Muscle of arm (tissue), 12 donors: Measurements from ENCODE around the gene MINAR1. TPM values are rescaled to one million over a fixed set of nuclear protein-coding genes. Genes with fewer than 3 reads are reported as not detected.

ENCODE experiments used
- DNase-seq: peaks from one replicate; pipeline ENCODE4 v3.0.0-alpha.2; 2013
- polyA plus RNA-seq, 12 donors: library from polyadenylated mRNA; unstranded; fragments of 120-200 nt; gene quantifications; one replicate each; pipeline ENCODE4 v1.2.1, GENCODE V29; 2013; ENCODE audit not compliant: insufficient read length in 12 of 12

MINAR1 gene
- polyA plus RNA-seq, 12 donors, result 1.2 to 2.3 (median 1.7) TPM; not detected in 1

DNA sequence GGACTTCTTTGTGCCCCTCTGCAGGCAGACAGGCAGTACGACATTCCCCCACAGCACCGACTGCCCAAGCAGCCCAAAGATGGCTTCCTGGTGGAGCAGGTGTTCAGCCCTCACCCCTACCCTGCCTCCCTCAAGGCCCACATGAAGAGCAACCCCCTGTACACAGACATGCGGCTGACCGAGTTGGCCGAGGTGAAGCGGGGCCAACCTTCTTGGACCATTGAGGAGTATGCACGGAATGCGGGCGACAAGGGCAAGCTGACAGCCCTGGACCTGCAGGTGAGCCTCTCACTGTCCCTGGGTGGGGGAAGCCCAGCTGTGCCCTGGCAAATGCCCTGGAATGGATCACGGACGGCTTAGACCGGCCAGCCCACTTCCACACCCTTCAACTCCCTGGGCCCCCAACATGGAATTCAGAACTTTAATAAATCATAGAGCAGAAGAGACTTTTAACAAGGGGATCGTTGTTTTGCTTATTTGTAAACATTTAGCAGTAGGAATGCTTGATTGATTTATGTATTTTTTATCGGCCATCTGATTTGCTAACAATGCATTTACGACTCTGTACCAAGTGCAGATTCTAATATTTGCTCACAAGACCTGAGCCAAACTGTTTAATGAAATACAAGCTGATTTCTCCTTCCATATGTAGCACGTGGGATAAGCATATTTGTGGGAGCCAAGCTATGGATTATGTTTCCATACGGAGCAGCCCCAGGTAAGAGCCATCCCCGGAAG is 31.1 kb downstream of the MINAR1 start:
- no peak for DNase-seq

GRCh38 chr15:79463781-79464270 is 31.7 kb downstream of the MINAR1 start:
- no peak for DNase-seq

GRCh38 chr15:79466488-79466887 is 34.4 kb downstream of the MINAR1 start:
- no peak for DNase-seq

DNA sequence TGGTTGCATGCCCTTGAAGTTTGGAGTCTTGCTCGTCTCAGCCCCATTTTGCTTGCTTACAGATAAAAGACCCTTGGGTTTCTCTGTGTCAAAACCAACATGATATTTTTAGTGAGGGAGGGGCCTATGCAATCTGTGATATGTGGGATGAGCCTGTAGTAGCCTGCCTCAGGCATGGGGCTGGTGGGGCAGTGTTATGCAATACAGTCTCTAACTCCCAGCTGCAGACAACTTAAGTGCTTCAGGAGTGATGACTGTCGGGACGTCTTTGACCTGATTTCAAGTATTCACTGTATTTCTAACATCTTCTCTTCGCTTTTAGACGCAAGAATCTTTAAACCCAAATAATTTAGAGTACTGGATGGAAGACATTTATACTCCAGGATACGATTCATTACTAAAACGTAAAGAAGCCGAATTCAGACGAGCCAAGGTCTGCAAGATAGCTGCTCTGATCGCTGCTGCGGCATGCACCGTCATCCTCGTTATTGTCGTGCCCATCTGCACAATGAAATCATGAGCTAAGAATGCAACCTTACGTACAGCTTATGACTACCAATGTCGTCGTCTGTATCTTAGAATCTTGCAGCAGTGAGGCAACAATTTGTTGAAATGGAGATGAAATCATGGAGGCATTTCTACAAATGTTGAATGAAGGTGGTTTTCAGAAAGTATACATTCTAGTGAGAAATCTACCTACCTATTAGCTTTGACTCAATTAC is 35.9 kb downstream of the MINAR1 start:
- no peak for DNase-seq

DNA sequence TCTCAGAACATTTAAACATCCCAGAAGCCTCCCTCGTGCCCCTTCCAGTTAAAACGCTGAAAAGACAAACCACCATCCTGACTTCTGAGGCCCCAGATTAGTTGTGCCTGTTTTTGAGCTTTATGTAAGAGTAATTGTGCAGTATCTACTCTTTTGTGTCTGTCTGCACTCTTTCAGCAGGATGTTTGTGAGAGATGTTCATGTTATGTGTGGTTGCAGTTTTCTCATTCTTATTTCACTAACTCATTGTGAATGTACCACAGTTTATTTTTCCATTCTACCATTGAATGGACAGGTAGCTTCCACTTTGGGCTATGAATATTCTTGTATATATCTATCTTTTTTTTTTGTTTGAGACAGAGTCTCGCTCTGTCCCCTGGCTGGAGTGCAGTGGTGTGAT is 40.3 kb downstream of the MINAR1 start:
- no peak for DNase-seq

DNA sequence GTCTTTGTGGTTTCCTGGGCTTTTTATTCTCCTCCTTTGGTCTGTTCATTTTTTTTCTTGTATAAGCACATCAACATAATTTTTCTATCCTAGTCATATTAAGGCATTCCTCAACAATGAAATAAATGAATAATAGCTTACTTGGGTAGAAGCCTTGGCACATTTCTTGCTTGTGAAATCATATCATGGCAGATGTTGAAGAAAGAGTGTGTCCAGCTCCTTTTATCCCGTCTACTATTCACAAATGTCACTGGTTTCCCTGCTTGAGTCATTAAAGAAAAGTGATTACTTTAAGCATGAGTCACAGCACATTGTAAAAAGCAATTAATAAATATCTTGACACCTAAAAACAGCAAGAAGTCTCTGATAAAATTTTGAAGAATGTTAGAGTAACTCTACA is 42.1 kb downstream of the MINAR1 start:
- no peak for DNase-seq

DNA sequence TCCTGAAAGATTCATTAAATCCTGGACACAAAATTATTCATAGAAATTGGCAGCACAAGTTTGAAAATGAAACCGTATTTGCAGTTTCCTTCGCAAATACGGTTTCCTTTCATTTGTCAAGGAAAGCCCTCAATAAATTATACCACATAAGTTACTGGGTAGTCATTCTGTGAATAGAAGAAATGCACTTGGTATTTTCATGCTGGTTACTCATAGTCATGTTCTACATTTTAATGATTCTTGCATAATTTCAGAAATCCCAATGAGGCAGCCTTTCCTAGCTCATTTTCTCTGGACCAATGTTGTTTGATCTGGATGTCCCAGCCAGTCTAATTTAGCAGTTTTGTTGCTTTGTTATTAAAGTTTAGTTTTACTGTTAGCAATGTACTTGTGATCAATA is 43.2 kb downstream of the MINAR1 start:
- DNase-seq, result no peak

- DNase-seq, result no peak
These were observed 46.0 kb downstream of the MINAR1 start for GRCh38 chr15:79478108-79478507.

GRCh38 chr15:79479616-79480015 is 47.5 kb downstream of the MINAR1 start:
- no peak for DNase-seq

DNA sequence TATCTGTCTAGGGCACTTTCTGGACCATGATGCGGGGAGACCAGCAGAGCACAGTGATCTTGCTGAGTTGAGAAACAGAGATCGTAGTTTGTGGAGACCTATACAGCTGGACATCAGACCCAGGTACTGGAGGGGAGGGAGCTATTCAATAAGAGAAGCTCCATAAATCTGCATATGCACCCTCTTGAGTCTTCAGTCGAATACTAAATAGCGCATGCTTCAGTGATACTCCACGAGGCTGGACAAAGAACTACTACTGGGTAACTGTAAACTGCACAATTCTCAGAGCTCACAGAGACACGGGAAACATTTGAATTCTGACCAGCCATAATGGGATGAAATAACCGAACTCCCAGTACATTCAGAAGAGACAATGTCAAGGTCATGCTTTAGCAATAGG is 49.7 kb downstream of the MINAR1 start:
- no peak for DNase-seq

Other genes starting within 250 kb of the MINAR1 start
- under 1 TPM in 2 of 12 donors, not detected in 10; 0.03 to 0.04 TPM for gene ANKRD34C, start 149.6 kb upstream of the MINAR1 start, polyA plus RNA-seq
- 10 to 100 TPM in 11 of 12 donors, not detected in 1; 28.3 to 72.4 (median 42.0) TPM for gene TMED3, start 121.2 kb upstream of the MINAR1 start, polyA plus RNA-seq